GM23248 (cell line): ENCODE data around the gene TMEM259.

Source experiments
- EZH2 ChIP-seq: fragments of 200-600 bp; sonication (generic); IDR thresholded peaks from 2 replicates; pipeline ENCODE4 v1.6.1; 2018; ENCODE audit warnings: antibody characterized with exemption, mild to moderate bottlenecking; ENCODE audit not compliant: insufficient read depth, poor library complexity, severe bottlenecking
- EZH2phosphoT487 ChIP-seq: fragments of 200-600 bp; sonication (generic); IDR thresholded peaks from 2 replicates; pipeline ENCODE4 v1.6.1; 2018; ENCODE audit warnings: antibody characterized with exemption, moderate library complexity, mild to moderate bottlenecking, low read depth; ENCODE audit not compliant: insufficient read depth

DNA sequence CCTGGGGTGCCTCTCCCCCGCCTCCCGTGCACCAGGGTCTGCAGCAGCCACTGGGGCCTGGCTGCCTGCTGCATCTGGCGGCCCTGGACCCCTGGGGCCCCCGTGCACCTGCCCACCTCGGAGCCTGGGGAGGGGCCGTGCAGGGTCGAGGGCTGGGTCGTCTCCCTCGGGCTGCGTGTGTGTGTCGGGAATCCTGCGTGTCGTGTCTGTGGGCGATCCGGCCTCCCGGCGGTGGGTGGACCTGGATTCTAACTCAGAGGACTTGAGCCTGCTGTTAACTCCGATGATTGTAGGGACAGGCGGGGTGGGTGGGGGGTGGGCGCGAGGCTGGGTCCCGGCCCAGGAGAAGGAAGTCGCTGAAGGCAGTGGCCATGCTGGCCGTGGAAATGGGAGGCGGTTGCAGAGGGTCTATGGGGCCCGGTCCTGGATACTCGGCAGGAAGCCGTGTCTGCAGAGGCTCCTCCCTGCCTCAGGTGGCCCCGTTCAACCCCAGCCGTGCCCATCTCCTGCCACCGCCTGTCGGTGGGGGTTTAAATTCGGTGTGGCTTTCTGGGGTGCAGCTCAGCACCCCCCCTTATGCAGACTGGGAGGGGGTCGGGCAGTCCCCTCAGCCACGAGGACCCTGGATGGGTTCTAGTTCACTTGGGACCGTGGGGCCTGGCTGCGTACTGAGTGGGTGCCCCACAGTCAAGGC is 46.2 kb downstream of the TMEM259 start:
- TF ChIP-seq EZH2 (no peak), EZH2phosphoT487 (no peak)
